ENCODE results near the gene UBE2U.

The UBE2U gene

GRCh38 chr1:64295136-64295535, 91.7 kb downstream of the UBE2U start:
- no peak overlapping the region for H2BK15ac ChIP-seq (replicated peaks; ENCODE audit: low read depth)
- no peaks in the 10 kb centered on the region for H3K79me2 ChIP-seq (ENCODE audit: control insufficient read depth, insufficient read depth, low read length)
- H2BK120ac ChIP-seq (ENCODE audit: low read depth, low read length): no peak overlapping the region
- H3K9ac ChIP-seq (ENCODE audit: low read length): no peak overlapping the region
- H4K8ac ChIP-seq (ENCODE audit: low read depth, low read length): no peak overlapping the region
- H3K4me3 ChIP-seq (ENCODE audit: low read length): no peak overlapping the region
- no peak for DNase-seq
- no peak overlapping the region for H3K4me2 ChIP-seq (ENCODE audit: low read length)
- WGBS (ENCODE audit: extremely low coverage, insufficient coverage, low lambda C conversion rate): no CpG with 5 or more reads among the region's 2 CpGs
- H2AK5ac ChIP-seq (ENCODE audit: low read length): no peak overlapping the region
- H4K5ac ChIP-seq (ENCODE audit: low read length): no peak overlapping the region
- no peak overlapping the region for H3K18ac ChIP-seq (ENCODE audit: low read length)
- H3K4ac ChIP-seq (ENCODE audit: low read depth, low read length): no peak overlapping the region
- H3K4me1 ChIP-seq (ENCODE audit: control insufficient read depth, low read depth, low read length): no peaks in the 10 kb centered on the region
- H3K79me1 ChIP-seq (ENCODE audit: low read length): no peaks in the 10 kb centered on the region
- no peaks in the 10 kb centered on the region for H3K36me3 ChIP-seq (ENCODE audit: control insufficient read depth, insufficient read depth, low read length)
- H3K56ac ChIP-seq (ENCODE audit: low read length): no peak overlapping the region
- no peak overlapping the region for H3K27ac ChIP-seq (ENCODE audit: low read depth, low read length)
- H3K27me3 ChIP-seq (ENCODE audit: insufficient read depth, low read length, poor library complexity): no peaks in the 10 kb centered on the region
- H2BK5ac ChIP-seq (ENCODE audit: low read length): no peak overlapping the region
- H3K23ac ChIP-seq (ENCODE audit: low read length): no peak overlapping the region

GRCh38 chr1:64295561-64295960, 92.1 kb downstream of the UBE2U start:
- H4K5ac ChIP-seq (ENCODE audit: low read length): no peak overlapping the region
- no peak overlapping the region for H3K27ac ChIP-seq (ENCODE audit: low read depth, low read length)
- no peaks in the 10 kb centered on the region for H3K36me3 ChIP-seq (ENCODE audit: control insufficient read depth, insufficient read depth, low read length)
- H4K8ac ChIP-seq (ENCODE audit: low read depth, low read length): no peak overlapping the region
- no peak for DNase-seq
- H3K56ac ChIP-seq (ENCODE audit: low read length): no peak overlapping the region
- no peaks in the 10 kb centered on the region for H3K79me2 ChIP-seq (ENCODE audit: control insufficient read depth, insufficient read depth, low read length)
- H2AK5ac ChIP-seq (ENCODE audit: low read length): no peak overlapping the region
- no peaks in the 10 kb centered on the region for H3K27me3 ChIP-seq (ENCODE audit: insufficient read depth, low read length, poor library complexity)
- H2BK15ac ChIP-seq (replicated peaks; ENCODE audit: low read depth): no peak overlapping the region
- no peak overlapping the region for H2BK5ac ChIP-seq (ENCODE audit: low read length)
- no peak overlapping the region for H3K4me2 ChIP-seq (ENCODE audit: low read length)
- no peak overlapping the region for H2BK120ac ChIP-seq (ENCODE audit: low read depth, low read length)
- no peak overlapping the region for H3K23ac ChIP-seq (ENCODE audit: low read length)
- H3K4me1 ChIP-seq (ENCODE audit: control insufficient read depth, low read depth, low read length): no peaks in the 10 kb centered on the region
- H3K9ac ChIP-seq (ENCODE audit: low read length): no peak overlapping the region
- no peak overlapping the region for H3K4ac ChIP-seq (ENCODE audit: low read depth, low read length)
- no peaks in the 10 kb centered on the region for H3K79me1 ChIP-seq (ENCODE audit: low read length)
- H3K4me3 ChIP-seq (ENCODE audit: low read length): no peak overlapping the region
- H3K18ac ChIP-seq (ENCODE audit: low read length): no peak overlapping the region

- no peak overlapping the region for H3K4ac ChIP-seq (ENCODE audit: low read depth, low read length)
- no peak overlapping the region for H2BK5ac ChIP-seq (ENCODE audit: low read length)
- no peak overlapping the region for H3K4me3 ChIP-seq (ENCODE audit: low read length)
- H3K79me1 ChIP-seq (ENCODE audit: low read length): no peaks in the 10 kb centered on the region
- no peaks in the 10 kb centered on the region for H3K27me3 ChIP-seq (ENCODE audit: insufficient read depth, low read length, poor library complexity)
- no peak overlapping the region for H3K27ac ChIP-seq (ENCODE audit: low read depth, low read length)
- no peaks in the 10 kb centered on the region for H3K79me2 ChIP-seq (ENCODE audit: control insufficient read depth, insufficient read depth, low read length)
- WGBS (ENCODE audit: extremely low coverage, insufficient coverage, low lambda C conversion rate): no CpG with 5 or more reads among the region's 8 CpGs
- H3K56ac ChIP-seq (ENCODE audit: low read length): no peak overlapping the region
- no peak for DNase-seq
- H2BK15ac ChIP-seq (replicated peaks; ENCODE audit: low read depth): no peak overlapping the region
- H2AK5ac ChIP-seq (ENCODE audit: low read length): no peak overlapping the region
- H3K4me1 ChIP-seq (ENCODE audit: control insufficient read depth, low read depth, low read length): no peaks in the 10 kb centered on the region
- H3K9ac ChIP-seq (ENCODE audit: low read length): no peak overlapping the region
- H2BK120ac ChIP-seq (ENCODE audit: low read depth, low read length): no peak overlapping the region
- no peak overlapping the region for H3K4me2 ChIP-seq (ENCODE audit: low read length)
- H3K18ac ChIP-seq (ENCODE audit: low read length): no peak overlapping the region
- H3K23ac ChIP-seq (ENCODE audit: low read length): no peak overlapping the region
- no peak overlapping the region for H4K5ac ChIP-seq (ENCODE audit: low read length)
- no peak overlapping the region for H4K8ac ChIP-seq (ENCODE audit: low read depth, low read length)
- no peaks in the 10 kb centered on the region for H3K36me3 ChIP-seq (ENCODE audit: control insufficient read depth, insufficient read depth, low read length)
Observed at GRCh38 chr1:64296459-64296858, 93.0 kb downstream of the UBE2U start.

GRCh38 chr1:64302194-64302593, 98.8 kb downstream of the UBE2U start:
- no CpG with 5 or more reads among the region's 3 CpGs for WGBS (ENCODE audit: extremely low coverage, insufficient coverage, low lambda C conversion rate)
- no peak overlapping the region for H3K56ac ChIP-seq (ENCODE audit: low read length)
- H3K18ac ChIP-seq (ENCODE audit: low read length): no peak overlapping the region
- no peaks in the 10 kb centered on the region for H3K36me3 ChIP-seq (ENCODE audit: control insufficient read depth, insufficient read depth, low read length)
- no peak overlapping the region for H2AK5ac ChIP-seq (ENCODE audit: low read length)
- H3K79me1 ChIP-seq (ENCODE audit: low read length): no peaks in the 10 kb centered on the region
- H3K4me1 ChIP-seq (ENCODE audit: control insufficient read depth, low read depth, low read length): no peaks in the 10 kb centered on the region
- no peak overlapping the region for H4K5ac ChIP-seq (ENCODE audit: low read length)
- H3K4ac ChIP-seq (ENCODE audit: low read depth, low read length): no peak overlapping the region
- H3K4me3 ChIP-seq (ENCODE audit: low read length): no peak overlapping the region
- H4K8ac ChIP-seq (ENCODE audit: low read depth, low read length): no peak overlapping the region
- no peaks in the 10 kb centered on the region for H3K79me2 ChIP-seq (ENCODE audit: control insufficient read depth, insufficient read depth, low read length)
- H3K27ac ChIP-seq (ENCODE audit: low read depth, low read length): no peak overlapping the region
- DNase-seq: no peak
- no peak overlapping the region for H3K4me2 ChIP-seq (ENCODE audit: low read length)
- H3K23ac ChIP-seq (ENCODE audit: low read length): no peak overlapping the region
- H3K9ac ChIP-seq (ENCODE audit: low read length): no peak overlapping the region
- no peaks in the 10 kb centered on the region for H3K27me3 ChIP-seq (ENCODE audit: insufficient read depth, low read length, poor library complexity)
- no peak overlapping the region for H2BK120ac ChIP-seq (ENCODE audit: low read depth, low read length)
- H2BK5ac ChIP-seq (ENCODE audit: low read length): no peak overlapping the region
- no peak overlapping the region for H2BK15ac ChIP-seq (replicated peaks; ENCODE audit: low read depth)

GRCh38 chr1:64302971-64303370, 99.5 kb downstream of the UBE2U start:
- H4K5ac ChIP-seq (ENCODE audit: low read length): no peak overlapping the region
- no peak overlapping the region for H2BK120ac ChIP-seq (ENCODE audit: low read depth, low read length)
- no peaks in the 10 kb centered on the region for H3K79me2 ChIP-seq (ENCODE audit: control insufficient read depth, insufficient read depth, low read length)
- WGBS (ENCODE audit: extremely low coverage, insufficient coverage, low lambda C conversion rate): no CpG with 5 or more reads among the region's 2 CpGs
- H3K4me2 ChIP-seq (ENCODE audit: low read length): no peak overlapping the region
- H2BK15ac ChIP-seq (replicated peaks; ENCODE audit: low read depth): no peak overlapping the region
- no peak overlapping the region for H3K4me3 ChIP-seq (ENCODE audit: low read length)
- no peak overlapping the region for H2BK5ac ChIP-seq (ENCODE audit: low read length)
- H3K36me3 ChIP-seq (ENCODE audit: control insufficient read depth, insufficient read depth, low read length): no peaks in the 10 kb centered on the region
- no peak overlapping the region for H3K23ac ChIP-seq (ENCODE audit: low read length)
- no peak for DNase-seq
- H3K79me1 ChIP-seq (ENCODE audit: low read length): no peaks in the 10 kb centered on the region
- H2AK5ac ChIP-seq (ENCODE audit: low read length): no peak overlapping the region
- no peak overlapping the region for H3K18ac ChIP-seq (ENCODE audit: low read length)
- H3K27me3 ChIP-seq (ENCODE audit: insufficient read depth, low read length, poor library complexity): no peaks in the 10 kb centered on the region
- H3K4me1 ChIP-seq (ENCODE audit: control insufficient read depth, low read depth, low read length): no peaks in the 10 kb centered on the region
- no peak overlapping the region for H4K8ac ChIP-seq (ENCODE audit: low read depth, low read length)
- H3K27ac ChIP-seq (ENCODE audit: low read depth, low read length): no peak overlapping the region
- H3K4ac ChIP-seq (ENCODE audit: low read depth, low read length): no peak overlapping the region
- H3K56ac ChIP-seq (ENCODE audit: low read length): no peak overlapping the region
- no peak overlapping the region for H3K9ac ChIP-seq (ENCODE audit: low read length)

- no peak overlapping the region for H2AK5ac ChIP-seq (ENCODE audit: low read length)
- H3K4ac ChIP-seq (ENCODE audit: low read depth, low read length): no peak overlapping the region
- H3K9ac ChIP-seq (ENCODE audit: low read length): no peak overlapping the region
- no peaks in the 10 kb centered on the region for H3K79me2 ChIP-seq (ENCODE audit: control insufficient read depth, insufficient read depth, low read length)
- H2BK120ac ChIP-seq (ENCODE audit: low read depth, low read length): no peak overlapping the region
- no peak overlapping the region for H3K23ac ChIP-seq (ENCODE audit: low read length)
- H3K4me2 ChIP-seq (ENCODE audit: low read length): no peak overlapping the region
- H3K36me3 ChIP-seq (ENCODE audit: control insufficient read depth, insufficient read depth, low read length): no peaks in the 10 kb centered on the region
- H2BK5ac ChIP-seq (ENCODE audit: low read length): no peak overlapping the region
- no peak overlapping the region for H3K4me3 ChIP-seq (ENCODE audit: low read length)
- DNase-seq: no peak
- H4K5ac ChIP-seq (ENCODE audit: low read length): no peak overlapping the region
- H2BK15ac ChIP-seq (replicated peaks; ENCODE audit: low read depth): no peak overlapping the region
- H4K8ac ChIP-seq (ENCODE audit: low read depth, low read length): no peak overlapping the region
- H3K27me3 ChIP-seq (ENCODE audit: insufficient read depth, low read length, poor library complexity): no peaks in the 10 kb centered on the region
- H3K79me1 ChIP-seq (ENCODE audit: low read length): no peaks in the 10 kb centered on the region
- H3K18ac ChIP-seq (ENCODE audit: low read length): no peak overlapping the region
- no peak overlapping the region for H3K56ac ChIP-seq (ENCODE audit: low read length)
- H3K4me1 ChIP-seq (ENCODE audit: control insufficient read depth, low read depth, low read length): peaks cover 3% of the 10 kb centered on the region
- H3K27ac ChIP-seq (ENCODE audit: low read depth, low read length): no peak overlapping the region
Observed at GRCh38 chr1:64304823-64305222, 101.4 kb downstream of the UBE2U start.

Measured in mesendoderm (in vitro differentiated cells).